ENCODE results near the gene SYTL3.
"Not testable (repeated sequence)": the region's sequence is repeated elsewhere in the genome, so short reads cannot be mapped to it uniquely, and the experiment has no call there.

The SYTL3 gene

GRCh38 chr6:158649289-158650143 lies at the start of gene SYTL3:
Gene SYTL3 (plus strand): TSS chr6:158650054. CDS start chr6:158663269, 13,215 bp downstream.
- no peak within 1 kb of the TSS for H3K4me3 ChIP-seq (ENCODE audit: low read length)
- no peak for DNase-seq (ENCODE audit: low read depth)
- no peak for TF ChIP-seq CTCF (conservative IDR thresholded peaks at IDR 0.05; ENCODE audit: low read depth, low read length)

- DNase-seq (ENCODE audit: low read depth) = no peak
- H3K4me3 ChIP-seq (ENCODE audit: low read length) = no peak overlapping the region
- TF ChIP-seq CTCF (conservative IDR thresholded peaks at IDR 0.05; ENCODE audit: low read depth, low read length) = no peak
These were observed 46.4 kb upstream of the SYTL3 start for GRCh38 chr6:158603261-158604047.

- no peak for TF ChIP-seq CTCF (conservative IDR thresholded peaks at IDR 0.05; ENCODE audit: low read depth, low read length)
- no peak for DNase-seq (ENCODE audit: low read depth)
- no peak overlapping the region for H3K4me3 ChIP-seq (ENCODE audit: low read length)
These were observed 45.8 kb upstream of the SYTL3 start for GRCh38 chr6:158604048-158604406.

- TF ChIP-seq CTCF (conservative IDR thresholded peaks at IDR 0.05; ENCODE audit: low read depth, low read length) = peak; percentile 82
- DNase-seq (ENCODE audit: low read depth) = peak; percentile 34
- no peak overlapping the region for H3K4me3 ChIP-seq (ENCODE audit: low read length)
These were observed 44.5 kb upstream of the SYTL3 start for GRCh38 chr6:158605266-158605878.

GRCh38 chr6:158606011-158606410 lies 43.8 kb upstream of the SYTL3 start:
- not testable (repeated sequence) for H3K4me3 ChIP-seq (ENCODE audit: low read length); DNase-seq (ENCODE audit: low read depth)

GRCh38 chr6:158606935-158607334 lies 42.9 kb upstream of the SYTL3 start:
- H3K4me3 ChIP-seq (ENCODE audit: low read length) = no peak overlapping the region
- no peak for TF ChIP-seq CTCF (conservative IDR thresholded peaks at IDR 0.05; ENCODE audit: low read depth, low read length)
- DNase-seq (ENCODE audit: low read depth) = no peak

- no peak overlapping the region for H3K4me3 ChIP-seq (ENCODE audit: low read length)
- no peak for TF ChIP-seq CTCF (conservative IDR thresholded peaks at IDR 0.05; ENCODE audit: low read depth, low read length)
- DNase-seq (ENCODE audit: low read depth) = no peak
These were observed 42.3 kb upstream of the SYTL3 start for GRCh38 chr6:158607411-158608170.
